ENCODE results near the gene DNAJC6.
"Not testable (repeated sequence)": the region's sequence is repeated elsewhere in the genome, so short reads cannot be mapped to it uniquely, and the experiment has no call there.

The DNAJC6 gene

DNA sequence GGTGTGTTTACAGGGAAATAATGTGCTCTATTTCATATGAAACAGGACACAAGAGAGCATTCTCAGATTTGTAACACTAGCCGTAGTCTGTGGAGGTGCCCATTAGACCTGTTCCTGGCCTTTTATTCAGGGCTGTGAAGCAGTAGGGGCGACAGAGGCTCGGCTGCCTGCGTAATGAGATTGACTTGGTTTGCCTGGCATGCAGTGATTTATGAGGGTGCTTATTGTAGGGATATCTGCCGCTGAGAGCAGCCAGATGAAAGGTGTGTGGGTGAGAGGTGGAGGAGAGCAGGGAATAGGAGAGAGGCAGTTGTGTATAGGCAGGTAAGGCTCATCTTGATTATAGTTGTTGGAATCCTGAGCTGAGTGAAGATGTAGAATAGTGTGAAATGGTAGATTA lies 51.3 kb downstream of the DNAJC6 start:
- no peak for DNase-seq

- DNase-seq, result no peak
Observed at GRCh38 chr1:65362545-65362944, 53.2 kb downstream of the DNAJC6 start.

DNA sequence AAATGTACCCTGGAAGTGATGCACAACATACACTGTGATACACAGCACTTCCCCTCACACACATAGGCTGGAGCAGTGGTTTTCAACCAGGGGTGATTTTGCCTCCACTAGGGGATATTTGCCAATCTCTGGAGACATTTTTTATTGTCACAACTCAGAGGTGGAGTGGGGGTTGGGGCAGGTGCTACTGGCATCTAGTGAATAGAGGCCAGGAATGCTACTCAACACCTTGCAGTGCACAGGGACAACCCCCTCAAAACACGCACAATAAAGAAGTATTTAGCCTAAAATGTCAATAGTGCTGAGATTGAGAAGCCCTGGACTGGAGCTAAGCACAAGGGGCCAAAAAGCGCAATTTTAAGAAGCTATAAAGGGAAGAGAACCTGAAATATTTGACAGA lies 54.1 kb downstream of the DNAJC6 start:
- DNase-seq, result no peak

DNA sequence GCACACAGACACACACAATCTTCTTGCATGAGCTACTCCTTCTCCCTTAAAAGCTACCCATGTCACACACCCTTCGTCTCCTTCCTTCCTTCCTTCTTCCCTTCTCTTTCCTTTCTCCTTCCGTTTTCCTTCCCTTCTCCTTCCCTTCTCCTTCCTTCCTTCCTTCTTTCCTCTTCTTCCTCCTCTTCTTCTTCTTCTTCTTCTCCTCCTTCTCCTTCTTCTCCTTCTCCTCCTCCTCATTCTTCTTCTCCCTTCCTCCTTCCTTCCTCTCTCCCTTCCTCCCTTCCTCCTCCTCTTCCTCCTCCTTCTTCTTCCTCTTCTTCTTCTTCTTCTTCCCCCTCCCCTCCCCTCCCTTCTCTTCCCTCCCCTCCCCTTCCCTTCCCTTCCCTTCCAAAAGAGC lies 59.1 kb downstream of the DNAJC6 start:
- no peak for DNase-seq

GRCh38 chr1:65371544-65371943 lies 62.2 kb downstream of the DNAJC6 start:
- no peak for DNase-seq

GRCh38 chr1:65372557-65372956 lies 63.2 kb downstream of the DNAJC6 start:
- DNase-seq, result no peak

GRCh38 chr1:65377496-65378246 lies 68.3 kb downstream of the DNAJC6 start:
- no peak for DNase-seq

- DNase-seq, result no peak
Observed at GRCh38 chr1:65378247-65378946, 69.1 kb downstream of the DNAJC6 start.

GRCh38 chr1:65384426-65384825 lies 75.1 kb downstream of the DNAJC6 start:
- not testable (repeated sequence) for DNase-seq

DNA sequence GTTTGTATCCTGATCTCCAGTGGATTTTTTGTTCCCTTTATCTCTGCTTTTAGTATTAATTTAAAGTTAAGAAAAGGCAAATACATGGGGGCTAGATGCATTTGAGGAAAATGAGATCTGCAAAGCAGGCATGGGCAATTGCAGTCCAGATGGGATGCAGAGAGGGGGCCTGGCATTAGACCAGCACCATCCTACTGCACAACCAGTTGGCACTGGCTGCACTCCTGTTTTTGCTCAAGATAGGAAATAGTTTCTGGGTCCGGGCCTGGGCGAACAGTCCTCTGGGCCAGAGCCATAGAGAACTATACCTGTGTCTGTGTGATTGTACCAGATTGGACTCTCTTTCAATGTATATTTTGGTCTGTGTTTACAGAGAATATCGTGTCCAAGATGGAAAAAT lies 77.1 kb downstream of the DNAJC6 start:
- no peak for DNase-seq

DNA sequence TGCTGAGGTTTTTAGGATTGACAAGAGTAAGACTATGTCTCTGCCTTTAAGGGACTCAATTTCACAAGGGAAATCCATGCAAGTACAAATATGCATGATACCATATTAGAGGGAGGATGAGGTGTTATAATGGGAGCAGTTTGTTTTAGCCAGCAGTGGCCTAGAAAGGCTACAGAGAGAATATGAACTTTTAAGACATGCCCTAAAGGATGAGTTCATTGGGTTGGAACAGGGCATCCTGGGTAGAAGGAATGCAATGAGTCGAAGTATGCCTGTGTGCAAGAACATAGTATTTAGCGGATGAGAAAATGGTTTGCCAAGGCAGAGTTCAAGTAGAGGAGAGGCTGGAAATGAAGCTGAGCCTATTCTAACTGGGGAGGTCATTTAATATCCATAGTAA lies 78.5 kb downstream of the DNAJC6 start:
- DNase-seq, result no peak

DNA sequence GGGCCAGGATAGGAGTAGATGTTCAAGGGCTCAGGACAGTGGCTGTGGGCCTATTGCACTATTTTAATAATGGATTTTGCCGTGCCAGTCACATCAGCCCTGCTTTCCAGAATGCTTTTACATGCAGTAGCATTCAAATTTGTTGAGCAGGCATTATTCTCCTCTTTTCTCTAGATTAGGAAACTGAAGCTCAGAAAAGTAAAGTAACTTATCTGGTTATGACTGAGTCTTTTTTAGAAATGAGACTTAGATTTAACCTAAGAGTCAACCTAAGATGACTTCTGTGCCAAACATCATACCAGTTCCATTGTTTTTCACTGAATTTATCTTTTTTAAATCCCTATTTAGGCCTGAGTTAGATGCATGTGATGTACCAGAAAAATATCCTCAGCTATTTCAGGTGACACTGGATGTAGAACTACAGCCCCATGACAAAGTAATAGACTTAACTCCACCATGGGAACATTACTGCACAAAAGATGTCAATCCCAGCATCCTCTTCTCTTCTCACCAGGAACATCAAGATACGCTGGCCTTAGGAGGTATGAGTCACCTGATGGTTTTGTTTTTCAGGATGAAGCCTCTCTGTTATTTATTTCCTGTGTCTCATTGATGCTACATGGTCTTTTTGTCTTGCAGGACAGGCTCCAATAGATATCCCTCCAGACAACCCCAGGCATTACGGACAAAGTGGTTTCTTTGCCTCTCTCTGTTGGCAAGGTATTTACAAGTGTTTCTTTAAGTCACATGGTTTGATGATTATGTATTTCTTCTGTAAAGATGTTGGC lies 79.8 kb downstream of the DNAJC6 start:
- no peak for DNase-seq

DNA sequence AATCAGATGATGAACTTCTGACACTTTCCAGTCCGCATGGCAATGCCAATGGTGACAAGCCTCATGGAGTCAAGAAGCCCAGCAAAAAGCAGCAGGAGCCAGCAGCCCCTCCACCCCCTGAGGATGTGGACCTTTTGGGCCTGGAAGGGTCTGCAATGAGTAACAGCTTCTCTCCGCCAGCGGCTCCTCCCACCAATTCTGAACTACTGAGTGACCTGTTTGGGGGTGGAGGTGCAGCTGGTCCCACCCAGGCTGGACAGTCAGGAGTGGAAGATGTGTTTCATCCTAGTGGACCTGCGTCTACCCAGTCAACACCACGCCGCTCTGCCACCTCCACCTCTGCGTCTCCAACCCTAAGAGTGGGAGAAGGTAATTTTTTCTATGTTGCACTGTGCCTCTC lies 83.2 kb downstream of the DNAJC6 start:
- no peak for DNase-seq

- DNase-seq, result peak; percentile 29
Observed at GRCh38 chr1:65393347-65393746, 84.0 kb downstream of the DNAJC6 start.

- DNase-seq, result no peak
Observed at GRCh38 chr1:65393928-65394327, 84.6 kb downstream of the DNAJC6 start.

DNA sequence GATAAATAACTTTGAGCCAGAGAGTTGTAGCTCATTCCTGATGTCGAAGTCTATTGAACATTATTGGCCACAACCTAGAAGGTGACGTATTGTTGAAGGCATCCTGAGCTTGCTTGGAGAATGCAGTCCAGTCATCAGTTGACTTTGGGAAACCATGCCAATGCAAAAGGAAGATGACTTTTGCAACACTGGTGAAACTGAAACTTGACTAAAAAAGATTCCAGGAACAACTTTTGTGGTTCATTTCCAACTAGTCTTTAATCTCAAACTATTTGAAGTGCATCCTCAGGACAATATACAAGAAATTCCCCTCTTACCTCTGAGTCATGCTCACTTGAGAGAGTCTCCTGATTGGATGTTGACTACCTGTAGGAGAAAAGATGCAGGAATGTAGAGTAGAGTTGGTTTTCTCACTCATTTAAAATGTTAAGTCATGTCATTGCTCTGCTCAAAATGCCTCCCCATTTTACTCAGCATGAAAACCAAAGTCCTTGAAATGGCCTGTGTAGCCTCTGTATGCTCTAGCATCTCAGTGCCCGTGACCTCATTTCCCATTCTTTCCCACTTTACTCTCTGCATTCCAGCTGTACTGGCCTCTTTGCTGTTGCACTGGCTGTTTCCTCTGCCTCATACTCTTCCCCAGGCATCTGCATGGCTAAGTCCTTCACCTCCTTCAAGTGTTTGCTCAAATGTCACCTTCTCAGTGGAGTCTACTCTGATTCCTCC lies 86.7 kb downstream of the DNAJC6 start:
- DNase-seq, result no peak

- no peak for DNase-seq
Observed at GRCh38 chr1:65398083-65398482, 88.7 kb downstream of the DNAJC6 start.

DNA sequence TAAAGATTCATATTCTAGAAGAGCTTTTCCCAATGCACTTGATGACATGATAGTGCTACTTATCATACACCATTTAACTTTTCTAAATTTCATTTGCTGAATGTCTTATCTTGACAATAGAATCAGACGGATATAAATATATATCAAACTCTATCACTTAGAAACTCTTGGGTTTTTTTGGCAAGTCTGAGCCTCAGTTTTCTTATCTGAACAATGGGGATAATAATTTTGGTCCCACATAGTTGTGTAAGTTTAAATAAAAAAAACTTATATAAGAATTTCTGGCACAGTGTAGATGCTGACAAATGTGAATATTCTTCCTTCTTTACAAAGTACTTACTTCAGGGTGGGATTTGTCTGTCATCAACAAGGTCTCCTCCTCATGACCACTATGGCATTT lies 89.7 kb downstream of the DNAJC6 start:
- DNase-seq, result no peak

GRCh38 chr1:65401612-65402011 lies 92.3 kb downstream of the DNAJC6 start:
- DNase-seq, result no peak

- DNase-seq, result no peak
Observed at GRCh38 chr1:65404941-65405340, 95.6 kb downstream of the DNAJC6 start.

GRCh38 chr1:65407877-65408276 lies 98.5 kb downstream of the DNAJC6 start:
- no peak for DNase-seq

DNA sequence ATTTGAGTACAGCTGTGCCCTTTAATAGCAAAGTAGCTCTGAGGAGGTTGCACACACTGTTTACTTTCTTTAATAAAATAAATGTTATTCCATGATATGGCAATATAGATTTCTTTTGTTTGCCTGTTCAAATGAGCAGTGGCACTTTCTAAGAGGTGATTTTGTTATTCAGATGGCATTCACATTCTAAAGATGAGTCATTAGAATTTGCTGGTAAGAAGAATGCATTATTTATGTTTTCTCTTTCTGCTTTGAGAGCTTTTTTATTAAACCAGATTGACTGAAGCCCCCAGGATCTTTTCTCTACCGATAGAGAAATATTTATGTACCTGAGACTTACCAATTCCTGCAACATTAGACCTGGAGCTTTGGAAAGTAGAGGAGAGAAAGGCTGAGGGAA lies 100.0 kb downstream of the DNAJC6 start:
- no peak for DNase-seq

DNA sequence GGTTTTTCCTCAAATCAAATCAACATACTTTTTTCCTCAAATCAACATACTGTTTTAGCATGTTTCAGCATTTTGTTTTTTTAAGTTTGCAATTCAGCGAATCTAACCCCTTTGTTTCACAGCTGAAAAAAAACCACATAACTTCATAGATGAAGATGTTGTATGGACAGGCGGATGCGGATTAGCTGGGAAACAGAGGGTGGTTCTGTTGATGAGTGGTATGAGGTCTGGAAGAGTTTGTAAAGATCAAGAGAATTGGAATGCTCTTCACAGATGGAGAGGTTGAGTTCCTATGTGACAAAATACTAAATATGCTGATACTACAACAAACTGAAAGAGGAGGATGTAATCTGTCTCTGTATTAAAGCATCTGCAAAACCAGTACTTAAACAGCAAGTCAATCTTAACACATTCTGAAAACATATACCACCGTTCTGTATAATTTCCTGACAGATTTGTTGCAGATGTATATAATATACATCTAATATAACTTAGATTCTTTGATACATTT lies 100.5 kb downstream of the DNAJC6 start:
- DNase-seq, result no peak

Data from CD4-positive, alpha-beta T cell treated with Interleukin-4 for 4 hours (primary cell).